22Rv1 (cell line): ENCODE measurements around the gene PARD3B.

Experiments
- H3K27ac ChIP-seq: fragments of 450-650 bp; 2 replicates; pipeline ENCODE4 v1.5.1; 2017
- CTCF ChIP-seq: fragments of 450-650 bp; IDR thresholded peaks from 2 replicates; pipeline ENCODE4 v1.5.1; 2017; ENCODE audit warnings: mild to moderate bottlenecking
- ZFX ChIP-seq: fragments of 450-650 bp; IDR thresholded peaks from 2 replicates; pipeline ENCODE4 v1.6.1; 2017; ENCODE audit warnings: antibody characterized with exemption, borderline replicate concordance

The PARD3B gene

GRCh38 chr2:204693262-204693661 lies 148.0 kb downstream of the PARD3B start:
- H3K27ac ChIP-seq: no peak overlapping the region
- TF ChIP-seq ZFX (no peak), CTCF (no peak)

- H3K27ac ChIP-seq: no peak overlapping the region
- no peak for TF ChIP-seq ZFX
- TF ChIP-seq CTCF: no peak
Observed at GRCh38 chr2:204695506-204695905, 150.2 kb downstream of the PARD3B start.

GRCh38 chr2:204696124-204696523 lies 150.8 kb downstream of the PARD3B start:
- no peak overlapping the region for H3K27ac ChIP-seq
- TF ChIP-seq CTCF (no peak), ZFX (no peak)

GRCh38 chr2:204705243-204705932 lies 160.1 kb downstream of the PARD3B start:
- no peak overlapping the region for H3K27ac ChIP-seq
- TF ChIP-seq ZFX: no peak
- TF ChIP-seq CTCF: no peak

- no peak overlapping the region for H3K27ac ChIP-seq
- TF ChIP-seq ZFX (no peak), CTCF (no peak)
Observed at GRCh38 chr2:204706939-204707338, 161.7 kb downstream of the PARD3B start.

- TF ChIP-seq ZFX: no peak
- TF ChIP-seq CTCF: no peak
- H3K27ac ChIP-seq: no peak overlapping the region
Observed at GRCh38 chr2:204713211-204713610, 167.9 kb downstream of the PARD3B start.

GRCh38 chr2:204715361-204715760 lies 170.1 kb downstream of the PARD3B start:
- no peak overlapping the region for H3K27ac ChIP-seq
- no peak for TF ChIP-seq ZFX

- H3K27ac ChIP-seq: no peak overlapping the region
- no peak for TF ChIP-seq CTCF
- no peak for TF ChIP-seq ZFX
Observed at GRCh38 chr2:204717591-204717990, 172.3 kb downstream of the PARD3B start.
